Measurements from ENCODE around the gene ELL2.
"Not testable (repeated sequence)": the region's sequence is repeated elsewhere in the genome, so short reads cannot be mapped to it uniquely, and the experiment has no call there.

Gene ELL2

DNA sequence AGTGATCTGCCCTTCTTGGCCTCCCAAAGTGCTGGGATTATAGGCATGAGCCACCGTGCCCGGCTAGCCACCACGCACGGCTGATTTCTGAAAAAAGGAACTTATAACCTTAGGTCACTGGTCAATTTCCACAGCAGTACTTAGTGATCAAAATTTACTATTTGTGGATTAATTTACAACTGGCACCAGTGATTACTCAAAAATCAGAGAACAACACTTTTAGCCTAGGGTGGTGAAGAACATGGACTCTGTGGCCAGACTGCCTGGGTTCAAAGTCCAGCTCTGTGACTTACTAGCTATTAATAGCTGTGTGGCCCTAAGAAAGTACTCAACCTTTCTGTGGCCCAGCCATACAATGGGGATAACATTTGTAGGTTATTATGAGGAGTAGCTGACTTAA is 88.3 kb downstream of the ELL2 start:
- no peak for DNase-seq (ENCODE audit: extremely low spot score)
- TF ChIP-seq, protein P1, sequence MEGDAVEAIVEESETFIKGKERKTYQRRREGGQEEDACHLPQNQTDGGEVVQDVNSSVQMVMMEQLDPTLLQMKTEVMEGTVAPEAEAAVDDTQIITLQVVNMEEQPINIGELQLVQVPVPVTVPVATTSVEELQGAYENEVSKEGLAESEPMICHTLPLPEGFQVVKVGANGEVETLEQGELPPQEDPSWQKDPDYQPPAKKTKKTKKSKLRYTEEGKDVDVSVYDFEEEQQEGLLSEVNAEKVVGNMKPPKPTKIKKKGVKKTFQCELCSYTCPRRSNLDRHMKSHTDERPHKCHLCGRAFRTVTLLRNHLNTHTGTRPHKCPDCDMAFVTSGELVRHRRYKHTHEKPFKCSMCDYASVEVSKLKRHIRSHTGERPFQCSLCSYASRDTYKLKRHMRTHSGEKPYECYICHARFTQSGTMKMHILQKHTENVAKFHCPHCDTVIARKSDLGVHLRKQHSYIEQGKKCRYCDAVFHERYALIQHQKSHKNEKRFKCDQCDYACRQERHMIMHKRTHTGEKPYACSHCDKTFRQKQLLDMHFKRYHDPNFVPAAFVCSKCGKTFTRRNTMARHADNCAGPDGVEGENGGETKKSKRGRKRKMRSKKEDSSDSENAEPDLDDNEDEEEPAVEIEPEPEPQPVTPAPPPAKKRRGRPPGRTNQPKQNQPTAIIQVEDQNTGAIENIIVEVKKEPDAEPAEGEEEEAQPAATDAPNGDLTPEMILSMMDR (IDR thresholded peaks at IDR 0.05; ENCODE audit: control extremely low read depth, extremely low read depth, low read depth, missing control alignments): no peak
- POLR2A ChIA-PET: no interaction called here
- CTCF ChIA-PET: interaction anchor here (1.2 to 3.1 kb wide), 7 partner anchors 9 to 27 kb away, joined by 3 to 7 read pairs (median 4); no protein-coding TSS in a partner anchor

DNA sequence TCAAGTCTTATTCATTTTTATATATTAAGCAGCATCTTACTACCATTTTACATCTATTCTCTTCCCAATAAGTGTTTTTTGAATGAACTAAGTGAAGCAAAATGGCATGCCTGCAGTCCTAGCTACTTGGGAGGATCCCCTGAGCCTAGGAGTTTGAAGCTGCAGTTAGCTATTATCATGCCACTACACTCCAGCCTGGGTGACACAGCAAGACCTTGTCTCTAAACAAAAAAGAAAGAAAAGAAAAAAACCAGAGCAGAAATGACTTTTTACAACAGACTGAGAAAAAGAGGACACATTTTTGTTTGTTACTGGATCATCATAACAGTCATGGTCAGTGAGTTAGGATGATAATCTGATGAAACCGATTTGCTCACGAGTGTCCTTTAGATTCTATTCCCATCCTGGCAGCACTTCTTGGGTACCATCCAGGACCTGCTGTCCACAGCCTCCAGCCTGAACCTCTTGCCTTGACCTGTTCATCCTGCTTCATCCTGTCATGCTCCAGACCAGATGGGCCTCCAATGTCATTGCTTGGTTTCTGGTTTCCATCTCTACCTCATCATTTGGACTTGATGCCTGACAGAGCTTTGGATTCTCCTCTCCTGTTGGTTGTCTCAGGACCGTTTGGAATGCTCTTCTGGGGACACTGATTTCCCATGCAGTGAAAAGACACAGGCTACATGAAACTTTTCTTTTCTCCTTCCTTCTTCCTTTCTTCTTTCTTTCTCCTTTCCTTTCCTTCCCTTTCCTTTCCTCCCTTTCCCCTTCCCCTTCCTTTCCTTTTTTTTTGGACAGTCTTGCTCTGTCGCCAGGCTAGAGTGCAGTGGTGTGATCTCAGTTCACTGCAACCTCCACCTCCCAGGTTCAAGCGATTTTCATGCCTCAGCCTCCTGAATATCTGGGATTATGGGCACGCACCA is 89.0 kb downstream of the ELL2 start:
- TF ChIP-seq, protein P1 (IDR thresholded peaks at IDR 0.05; ENCODE audit: control extremely low read depth, extremely low read depth, low read depth, missing control alignments): no peak
- ChIA-PET CTCF (interaction anchor here (1.2 to 3.4 kb wide), 7 partner anchors 11 to 464 kb away, joined by 3 to 15 read pairs (median 5); no protein-coding TSS in a partner anchor), POLR2A (no interaction called here)
- DNase-seq (ENCODE audit: extremely low spot score): no peak

DNA sequence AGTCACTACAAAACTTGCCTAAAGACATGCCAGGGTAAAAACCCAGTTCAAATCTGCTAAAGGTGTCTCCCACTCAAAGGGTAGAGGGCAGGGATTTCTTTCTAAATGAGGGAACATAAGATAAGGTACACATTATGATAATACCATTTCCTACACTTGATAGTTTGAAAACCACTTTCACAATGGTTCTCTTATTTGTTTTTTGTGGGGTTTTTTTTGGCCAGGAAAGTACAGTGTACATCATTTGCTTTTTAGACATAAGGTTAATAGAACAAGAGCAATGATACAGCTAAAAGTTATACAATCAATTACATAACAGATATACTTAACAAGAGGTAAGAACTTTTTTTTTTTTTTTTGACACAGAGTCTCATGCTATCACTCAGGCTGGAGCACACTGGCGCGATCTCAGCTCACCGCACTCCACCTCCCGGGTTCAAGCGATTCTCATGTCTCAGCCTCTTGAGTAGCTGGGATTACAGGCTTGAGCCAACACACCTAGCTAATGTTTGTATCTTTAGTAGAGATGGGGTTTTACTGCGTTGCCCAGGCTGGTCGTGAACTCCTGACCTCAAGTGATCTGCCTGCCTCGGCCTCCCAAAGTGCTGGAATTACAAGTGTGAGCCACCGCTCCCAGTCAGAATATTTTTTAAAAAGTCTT is 90.4 kb downstream of the ELL2 start:
- no peak for DNase-seq (ENCODE audit: extremely low spot score)
- POLR2A ChIA-PET: interaction anchor here (1.2 kb wide), 1 partner anchor 57 kb away, joined by 4 read pairs; no protein-coding TSS in a partner anchor
- TF ChIP-seq, protein P1 (IDR thresholded peaks at IDR 0.05; ENCODE audit: control extremely low read depth, extremely low read depth, low read depth, missing control alignments): no peak
- CTCF ChIA-PET: interaction anchor here (0.9 to 4.2 kb wide), 10 partner anchors 7 to 464 kb away, joined by 4 to 33 read pairs (median 6); no protein-coding TSS in a partner anchor

DNA sequence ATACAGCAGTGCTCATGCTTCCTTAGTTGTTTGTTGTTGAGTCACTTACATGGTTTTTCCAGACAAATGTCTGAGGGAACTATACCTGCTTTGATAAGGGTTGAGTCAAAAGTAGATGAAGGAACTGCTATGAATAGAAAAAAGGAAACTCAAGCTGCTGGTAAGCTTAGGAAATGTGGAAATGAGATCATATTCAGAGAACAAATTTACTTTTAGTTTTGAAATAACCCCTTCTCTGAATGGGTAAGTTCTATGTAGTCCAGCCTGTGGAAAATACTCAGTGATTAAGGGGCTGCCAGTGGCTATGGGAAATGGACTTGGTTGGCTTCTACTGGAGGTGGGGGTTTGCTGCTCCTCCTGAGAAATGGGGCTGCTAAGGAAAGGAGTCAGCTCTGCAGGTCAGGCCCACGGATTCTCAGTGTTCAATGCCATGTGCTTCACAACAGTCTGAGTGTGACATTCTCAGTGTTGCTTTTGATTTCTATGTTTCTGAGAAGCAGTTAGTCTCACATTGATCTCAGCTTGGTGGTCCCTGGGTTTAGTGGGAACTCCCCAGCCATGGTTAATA is 91.5 kb downstream of the ELL2 start:
- ChIA-PET POLR2A (no interaction called here), CTCF (interaction anchor here (0.9 to 4.2 kb wide), 18 partner anchors 8 to 475 kb away, joined by 3 to 33 read pairs (median 4); partner anchors contain the start of gene ELL2)
- TF ChIP-seq, protein P1 (IDR thresholded peaks at IDR 0.05; ENCODE audit: control extremely low read depth, extremely low read depth, low read depth, missing control alignments): no peak
- peak; percentile 45 for DNase-seq (ENCODE audit: extremely low spot score)

DNA sequence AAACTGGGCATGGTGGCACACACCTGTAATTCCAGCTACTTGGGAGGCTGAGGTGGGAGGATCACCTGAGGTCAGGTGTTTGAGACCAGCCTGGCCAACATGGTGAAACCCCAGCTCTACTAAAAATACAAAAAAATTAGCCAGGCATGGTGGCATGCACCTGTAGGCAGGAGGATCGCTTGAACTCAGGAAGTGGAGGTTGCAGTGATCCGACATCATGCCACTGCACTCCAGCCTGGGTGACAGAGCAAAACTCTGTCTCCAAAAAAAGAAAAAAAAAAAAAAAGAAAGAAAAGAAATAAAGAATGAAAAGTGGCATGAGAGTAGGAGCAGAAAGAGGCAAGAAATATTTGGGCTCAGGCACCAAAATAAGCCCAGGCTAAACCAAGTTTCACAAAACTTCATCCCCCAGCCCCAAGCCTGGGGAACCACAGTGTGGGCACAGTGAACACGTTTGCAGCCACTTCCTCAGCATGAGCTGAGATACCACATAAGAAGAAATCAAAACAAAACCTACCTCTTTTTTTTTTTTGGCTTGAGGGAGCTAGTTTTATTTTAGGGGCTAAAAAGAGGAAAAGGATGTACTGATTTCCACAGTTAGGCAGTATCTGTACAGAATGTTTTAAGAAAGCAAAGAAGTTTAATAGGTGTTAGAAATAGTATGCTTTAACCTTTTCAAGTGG is 92.3 kb downstream of the ELL2 start:
- ChIA-PET CTCF (interaction anchor here (0.9 to 4.2 kb wide), 19 partner anchors 7 to 1293 kb away, joined by 3 to 33 read pairs (median 4); partner anchors contain the start of gene ELL2), POLR2A (interaction anchor here (0.7 kb wide), 1 partner anchor 83 kb away, joined by 3 read pairs; no protein-coding TSS in a partner anchor)
- not testable (repeated sequence) for DNase-seq (ENCODE audit: extremely low spot score)

DNA sequence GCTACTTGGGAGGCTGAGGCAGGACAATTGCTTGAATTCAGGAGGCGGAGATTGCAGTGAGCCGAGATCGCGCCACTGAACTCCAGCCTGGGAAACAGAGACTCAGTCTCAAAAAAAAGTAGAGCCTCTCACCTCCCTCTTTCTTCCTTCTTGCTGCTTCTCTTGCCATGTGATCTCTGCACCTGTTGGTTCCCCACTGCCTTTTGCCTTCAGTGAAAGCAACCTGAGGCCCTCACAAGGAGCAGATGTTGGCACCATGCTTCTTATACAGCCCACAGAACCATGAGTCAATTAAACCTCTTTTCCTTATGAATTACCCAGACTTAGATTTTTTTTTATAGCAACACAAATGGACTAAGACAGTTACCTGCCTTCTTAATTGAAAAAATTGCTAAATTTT is 93.5 kb downstream of the ELL2 start:
- TF ChIP-seq, protein P1 (IDR thresholded peaks at IDR 0.05; ENCODE audit: control extremely low read depth, extremely low read depth, low read depth, missing control alignments): no peak
- ChIA-PET POLR2A (no interaction called here), CTCF (interaction anchor here (0.9 to 4.2 kb wide), 5 partner anchors 10 to 1295 kb away, joined by 3 to 33 read pairs (median 4); no protein-coding TSS in a partner anchor)
- DNase-seq (ENCODE audit: extremely low spot score): no peak

All from GM10248 (cell line).